ENCODE data around the gene RAB31. TPM values are rescaled to one million over a fixed set of nuclear protein-coding genes. Genes with fewer than 3 reads are reported as not detected.

The RAB31 gene
- total RNA-seq, 1 donor from 2014 or later = 36.0 TPM

DNA sequence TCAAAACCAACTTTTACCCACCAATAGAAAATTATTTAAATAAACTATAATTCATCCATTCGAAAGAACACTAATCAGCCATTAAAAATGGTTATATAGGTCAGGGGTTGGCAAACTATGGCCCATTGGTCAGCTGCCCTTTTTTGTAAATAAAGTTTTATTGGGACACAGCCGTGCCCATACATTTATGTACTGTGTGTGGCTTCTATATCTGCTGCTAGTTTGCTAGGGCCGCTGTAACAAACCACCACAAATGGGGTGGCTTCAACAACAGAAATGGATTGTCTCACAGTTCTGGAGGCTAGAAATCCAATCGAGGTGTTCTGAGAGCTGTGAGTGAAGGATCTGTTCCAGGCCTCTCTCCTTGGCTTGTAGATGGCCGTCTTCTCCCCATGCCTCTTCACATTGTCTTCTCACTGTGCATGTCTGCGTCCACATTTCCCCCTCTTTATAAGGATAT is 170.7 kb downstream of the RAB31 start:
- H3K9me3 Mint-ChIP-seq = no peaks in the 10 kb centered on the region
- H3K27me3 Mint-ChIP-seq = peaks cover 14% of the 10 kb centered on the region
- ChIA-PET POLR2A (no interaction called here), CTCF (no interaction called here)
- intact Hi-C loops (cut with micrococcal nuclease) = no loop called here
- ATAC-seq (ENCODE audit: low read depth) (no peak), DNase-seq (no peak)
- TF ChIP-seq, protein P1, sequence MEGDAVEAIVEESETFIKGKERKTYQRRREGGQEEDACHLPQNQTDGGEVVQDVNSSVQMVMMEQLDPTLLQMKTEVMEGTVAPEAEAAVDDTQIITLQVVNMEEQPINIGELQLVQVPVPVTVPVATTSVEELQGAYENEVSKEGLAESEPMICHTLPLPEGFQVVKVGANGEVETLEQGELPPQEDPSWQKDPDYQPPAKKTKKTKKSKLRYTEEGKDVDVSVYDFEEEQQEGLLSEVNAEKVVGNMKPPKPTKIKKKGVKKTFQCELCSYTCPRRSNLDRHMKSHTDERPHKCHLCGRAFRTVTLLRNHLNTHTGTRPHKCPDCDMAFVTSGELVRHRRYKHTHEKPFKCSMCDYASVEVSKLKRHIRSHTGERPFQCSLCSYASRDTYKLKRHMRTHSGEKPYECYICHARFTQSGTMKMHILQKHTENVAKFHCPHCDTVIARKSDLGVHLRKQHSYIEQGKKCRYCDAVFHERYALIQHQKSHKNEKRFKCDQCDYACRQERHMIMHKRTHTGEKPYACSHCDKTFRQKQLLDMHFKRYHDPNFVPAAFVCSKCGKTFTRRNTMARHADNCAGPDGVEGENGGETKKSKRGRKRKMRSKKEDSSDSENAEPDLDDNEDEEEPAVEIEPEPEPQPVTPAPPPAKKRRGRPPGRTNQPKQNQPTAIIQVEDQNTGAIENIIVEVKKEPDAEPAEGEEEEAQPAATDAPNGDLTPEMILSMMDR (IDR thresholded peaks at IDR 0.05) = no peak
- H3K27ac Mint-ChIP-seq = no peak overlapping the region
- H3K4me3 Mint-ChIP-seq = no peak overlapping the region
- H3K36me3 Mint-ChIP-seq (ENCODE audit: low read depth) = no peaks in the 10 kb centered on the region
- no peaks in the 10 kb centered on the region for H3K4me1 Mint-ChIP-seq

DNA sequence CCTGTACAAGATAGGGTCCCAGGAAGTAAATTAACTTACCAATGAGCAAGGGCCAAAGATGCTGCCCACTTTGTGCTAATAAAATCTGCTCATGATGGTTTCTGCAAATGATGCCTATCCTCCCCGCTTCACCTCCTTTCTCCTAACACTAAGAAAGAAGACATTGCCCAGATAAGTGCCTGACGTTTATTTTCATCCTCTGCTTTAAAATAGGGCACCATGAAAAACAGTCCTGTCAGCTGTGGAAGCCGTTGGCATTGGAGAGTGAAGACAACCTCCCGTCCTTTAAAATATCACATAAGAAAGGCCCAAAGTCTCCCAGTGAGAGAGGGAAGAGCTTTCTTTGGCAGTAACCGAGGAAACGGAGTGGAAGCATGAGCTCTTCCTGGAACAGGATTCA is 176.0 kb downstream of the RAB31 start:
- Mint-ChIP-seq H3K4me1 (no peaks in the 10 kb centered on the region), H3K9me3 (no peaks in the 10 kb centered on the region), H3K36me3 (ENCODE audit: low read depth) (no peaks in the 10 kb centered on the region), H3K27me3 (no peaks in the 10 kb centered on the region), H3K27ac (no peak overlapping the region), H3K4me3 (no peak overlapping the region)
- ATAC-seq (ENCODE audit: low read depth) (no peak), DNase-seq (no peak)
- intact Hi-C loops (cut with micrococcal nuclease) = no loop called here
- POLR2A ChIA-PET = no interaction called here
- TF ChIP-seq, protein P1 (IDR thresholded peaks at IDR 0.05) = no peak
- CTCF ChIA-PET = no interaction called here

DNA sequence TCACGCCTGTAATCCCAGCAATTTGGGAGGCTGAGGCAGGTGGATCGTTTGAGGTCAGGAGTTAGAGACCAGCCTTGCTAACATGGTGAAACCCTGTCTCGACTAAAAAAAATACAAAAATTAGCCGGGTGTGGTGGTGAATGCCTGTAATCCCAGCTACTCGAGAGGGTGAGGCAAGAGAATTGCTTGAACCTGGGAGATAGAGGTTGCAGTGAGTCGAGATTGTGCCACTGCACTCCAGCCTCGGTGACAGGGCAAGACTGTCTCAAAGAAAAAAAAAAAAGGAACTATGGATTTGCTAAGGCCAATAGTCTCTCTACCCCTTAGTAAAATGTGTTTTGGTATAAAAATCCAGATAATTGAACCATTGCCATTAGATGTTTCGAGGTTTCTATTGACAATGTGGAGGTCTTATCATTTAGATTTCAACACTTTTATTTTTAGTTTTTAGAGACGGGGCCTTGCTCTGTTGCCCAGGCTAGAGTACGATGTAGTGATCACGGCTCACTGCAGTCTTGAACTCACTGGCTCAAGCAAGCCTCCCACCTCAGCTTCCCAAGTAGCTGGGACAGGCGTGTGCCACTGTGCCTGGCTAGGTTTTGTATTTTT is 176.5 kb downstream of the RAB31 start:
- no peak for DNase-seq
- CTCF ChIA-PET = no interaction called here

DNA sequence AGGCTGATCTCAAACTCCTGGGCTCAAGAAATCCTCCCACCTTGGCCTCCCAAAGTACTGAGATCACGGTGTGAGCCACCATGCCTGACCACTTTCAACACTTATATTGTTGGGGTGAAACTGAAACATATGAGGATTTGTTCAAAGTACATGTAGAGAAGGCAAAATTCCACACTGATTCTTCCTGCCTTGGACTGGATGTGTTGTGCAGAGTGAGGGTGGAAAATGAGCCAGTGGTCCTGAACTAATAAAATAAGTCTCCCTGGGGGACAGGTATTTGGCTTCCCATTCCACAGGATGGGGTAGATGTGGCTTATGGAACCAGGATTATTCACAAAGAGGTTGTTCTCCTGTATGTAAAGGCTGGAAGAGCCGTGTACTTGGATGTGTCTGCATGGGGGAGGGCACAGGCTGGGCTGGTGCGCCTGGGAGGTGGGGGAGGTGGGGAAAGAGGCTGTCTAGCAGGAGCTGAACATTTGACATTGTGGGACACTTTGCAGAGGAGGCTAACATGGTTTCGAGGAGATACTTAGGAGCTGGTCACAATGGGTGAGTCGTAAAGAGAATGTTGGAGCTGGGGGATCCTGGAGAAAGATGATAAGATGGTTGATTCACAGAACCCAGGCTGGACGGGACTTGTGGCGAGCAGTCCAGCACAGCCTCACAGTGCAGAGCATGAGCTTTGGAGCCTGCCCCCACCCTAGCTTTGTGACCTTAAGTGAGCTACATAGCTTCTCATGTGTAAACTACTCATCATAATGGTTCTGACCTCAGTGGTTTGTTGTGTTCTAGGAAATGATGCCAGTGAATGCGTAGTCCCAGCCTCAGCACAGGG is 177.3 kb downstream of the RAB31 start, which contains the start of gene TXNDC2:
Gene TXNDC2, plus strand, starts transcription at position 804 of the 835 bp plus-strand sequence. CDS start 708 bp downstream, outside the sequence.
- no peak for ATAC-seq (ENCODE audit: low read depth)
- H3K4me1 Mint-ChIP-seq = no peaks in the 10 kb centered on the region
- no peak within 1 kb of the TSS for H3K27ac Mint-ChIP-seq
- ChIA-PET POLR2A (no interaction called here), CTCF (no interaction called here)
- H3K4me3 Mint-ChIP-seq = no peak within 1 kb of the TSS
- H3K27me3 Mint-ChIP-seq = no peaks in the 10 kb centered on the region
- TF ChIP-seq, protein P1 (IDR thresholded peaks at IDR 0.05) = no peak
- DNase-seq = no peak
- no peaks in the 10 kb centered on the region for H3K36me3 Mint-ChIP-seq (ENCODE audit: low read depth)
- intact Hi-C loops (cut with micrococcal nuclease) = no loop called here
- no peaks in the 10 kb centered on the region for H3K9me3 Mint-ChIP-seq

More for the DNA sequence above, 176.5 kb downstream of the RAB31 start:
- POLR2A ChIA-PET = no interaction called here
- intact Hi-C loops (cut with micrococcal nuclease) = no loop called here
- no peak for ATAC-seq (ENCODE audit: low read depth)
- TF ChIP-seq, protein P1 (IDR thresholded peaks at IDR 0.05) = no peak
- H3K36me3 Mint-ChIP-seq (ENCODE audit: low read depth) = no peaks in the 10 kb centered on the region
- H3K27me3 Mint-ChIP-seq = no peaks in the 10 kb centered on the region
- H3K4me1 Mint-ChIP-seq = no peaks in the 10 kb centered on the region
- no peak overlapping the region for H3K27ac Mint-ChIP-seq
- no peaks in the 10 kb centered on the region for H3K9me3 Mint-ChIP-seq
- no peak overlapping the region for H3K4me3 Mint-ChIP-seq

DNA sequence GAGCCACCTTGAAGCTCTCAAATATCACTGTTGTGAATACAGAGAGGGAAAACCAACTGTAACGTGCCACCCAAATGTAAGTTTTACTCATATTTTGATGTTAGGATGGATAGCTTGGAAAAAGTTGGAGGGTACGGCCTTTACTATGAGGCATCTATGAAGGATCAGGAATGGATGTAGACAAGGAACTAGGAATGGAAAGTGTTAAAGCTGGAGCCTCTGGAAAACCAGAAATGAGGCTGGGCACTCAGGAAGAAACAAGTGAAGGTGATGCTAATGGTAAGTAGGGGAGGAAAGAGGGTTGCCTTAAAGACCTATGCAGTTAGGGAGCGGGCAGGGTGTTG is 177.9 kb downstream of the RAB31 start:
- TF ChIP-seq, protein P1 (IDR thresholded peaks at IDR 0.05) = no peak
- Mint-ChIP-seq H3K27me3 (no peaks in the 10 kb centered on the region), H3K4me3 (no peak overlapping the region), H3K27ac (no peak overlapping the region), H3K4me1 (no peaks in the 10 kb centered on the region), H3K36me3 (ENCODE audit: low read depth) (no peaks in the 10 kb centered on the region), H3K9me3 (no peaks in the 10 kb centered on the region)
- ATAC-seq (ENCODE audit: low read depth) = no peak
- ChIA-PET POLR2A (no interaction called here), CTCF (no interaction called here)
- intact Hi-C loops (cut with micrococcal nuclease) = no loop called here
- DNase-seq = no peak
